ENCODE results near the gene CPNE6.

Gene CPNE6

GRCh38 chr14:24115422-24116127 is 44.2 kb downstream of the CPNE6 start:
- no peak for DNase-seq (ENCODE audit: low read depth)
- no peak for TF ChIP-seq CTCF (IDR thresholded peaks at IDR 0.05; ENCODE audit: low read depth, low read length, missing control alignments)
- peak overlapping the region; percentile 94 for H3K4me3 ChIP-seq (ENCODE audit: low read depth, low read length)
- in situ Hi-C loops (cut with HindIII; ENCODE audit: low sequenced_read_pairs), result no loop called here

DNA sequence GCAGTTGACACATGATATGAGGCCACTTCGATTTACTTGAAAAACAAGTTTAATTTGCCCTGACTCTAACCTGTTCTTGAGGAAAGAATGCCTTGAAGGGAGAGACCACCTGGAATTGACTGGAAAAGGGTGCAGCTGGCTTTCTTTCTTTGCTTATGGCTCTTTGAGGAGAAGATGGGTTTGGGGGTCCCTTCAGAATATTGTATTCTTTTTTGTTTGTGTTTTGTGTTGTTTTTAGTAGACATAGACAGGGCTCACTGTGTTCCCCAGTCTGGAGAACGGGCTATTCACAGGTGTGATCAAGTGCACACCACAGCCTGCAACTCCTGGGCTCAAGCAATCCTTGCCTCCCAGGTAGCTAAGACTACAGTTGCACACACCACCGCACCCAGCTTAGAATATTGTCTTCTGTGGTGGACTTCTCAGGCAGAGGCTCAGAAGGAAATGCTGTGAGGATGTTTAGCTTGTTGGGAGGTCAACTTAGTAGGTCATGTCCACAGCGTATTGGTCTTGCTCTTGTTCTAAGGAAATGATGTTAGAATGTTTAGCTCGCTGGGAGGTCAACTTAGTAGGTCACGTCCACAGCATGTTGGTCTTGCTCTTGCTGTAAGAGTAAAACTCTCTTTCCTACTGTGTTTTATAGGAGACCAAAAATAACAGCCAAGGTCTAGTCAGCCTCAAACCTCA is 44.9 kb downstream of the CPNE6 start:
- DNase-seq (ENCODE audit: low read depth), result no peak
- TF ChIP-seq CTCF (IDR thresholded peaks at IDR 0.05; ENCODE audit: low read depth, low read length, missing control alignments), result no peak
- in situ Hi-C loops (cut with HindIII; ENCODE audit: low sequenced_read_pairs), result no loop called here
- no peak overlapping the region for H3K4me3 ChIP-seq (ENCODE audit: low read depth, low read length)

- no peak overlapping the region for H3K4me3 ChIP-seq (ENCODE audit: low read depth, low read length)
- DNase-seq (ENCODE audit: low read depth), result no peak
- TF ChIP-seq CTCF (IDR thresholded peaks at IDR 0.05; ENCODE audit: low read depth, low read length, missing control alignments), result no peak
- in situ Hi-C loops (cut with HindIII; ENCODE audit: low sequenced_read_pairs), result no loop called here
Measured at GRCh38 chr14:24117179-24117578, 45.8 kb downstream of the CPNE6 start.

DNA sequence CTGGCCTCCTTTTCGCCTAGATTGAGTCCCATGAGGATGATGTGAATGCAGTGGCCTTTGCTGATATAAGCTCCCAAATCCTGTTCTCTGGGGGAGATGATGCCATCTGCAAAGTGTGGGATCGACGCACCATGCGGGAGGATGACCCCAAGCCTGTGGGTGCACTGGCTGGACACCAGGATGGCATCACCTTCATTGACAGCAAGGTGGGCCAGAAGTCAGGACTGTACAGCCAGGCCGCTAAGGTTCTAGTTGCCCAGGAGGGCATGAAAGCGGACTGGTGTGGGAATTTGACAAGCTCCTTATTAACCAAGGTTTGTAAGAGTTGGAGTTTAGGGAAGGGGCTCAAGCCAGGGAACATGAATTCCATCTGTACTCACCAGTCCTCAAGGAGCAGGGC is 48.3 kb downstream of the CPNE6 start:
- no peak for TF ChIP-seq CTCF (IDR thresholded peaks at IDR 0.05; ENCODE audit: low read depth, low read length, missing control alignments)

DNA sequence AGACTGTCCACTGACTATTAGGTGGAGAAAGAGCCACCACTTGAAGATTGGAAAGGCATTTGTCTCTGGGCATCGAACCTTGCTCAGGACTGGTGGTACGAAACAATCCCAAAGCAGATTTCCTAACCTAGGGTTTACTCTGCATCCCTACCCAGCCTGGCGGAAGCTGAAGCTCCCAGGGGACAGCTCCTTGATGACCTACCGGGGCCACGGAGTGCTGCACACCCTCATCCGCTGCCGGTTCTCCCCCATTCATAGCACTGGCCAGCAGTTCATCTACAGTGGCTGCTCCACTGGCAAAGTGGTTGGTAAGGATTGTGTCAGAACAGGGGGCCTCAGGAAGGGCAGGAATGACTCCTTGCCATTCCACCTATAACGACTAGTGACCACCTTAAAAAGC is 49.8 kb downstream of the CPNE6 start:
- DNase-seq (ENCODE audit: low read depth), result no peak
- no peak for TF ChIP-seq CTCF (IDR thresholded peaks at IDR 0.05; ENCODE audit: low read depth, low read length, missing control alignments)
- no peak overlapping the region for H3K4me3 ChIP-seq (ENCODE audit: low read depth, low read length)
- in situ Hi-C loops (cut with HindIII; ENCODE audit: low sequenced_read_pairs), result no loop called here

More for the DNA sequence above, 48.3 kb downstream of the CPNE6 start:
- in situ Hi-C loops (cut with HindIII; ENCODE audit: low sequenced_read_pairs), result no loop called here
- H3K4me3 ChIP-seq (ENCODE audit: low read depth, low read length), result no peak overlapping the region
- DNase-seq (ENCODE audit: low read depth), result no peak

GRCh38 chr14:24122416-24122815 is 51.1 kb downstream of the CPNE6 start:
- TF ChIP-seq CTCF (IDR thresholded peaks at IDR 0.05; ENCODE audit: low read depth, low read length, missing control alignments), result no peak
- in situ Hi-C loops (cut with HindIII; ENCODE audit: low sequenced_read_pairs), result no loop called here
- no peak overlapping the region for H3K4me3 ChIP-seq (ENCODE audit: low read depth, low read length)
- DNase-seq (ENCODE audit: low read depth), result no peak

Data from astrocyte of the cerebellum (primary cell).